GM12891 (cell line): ENCODE data around the gene NCKAP5.

Experiments used
- POLR2A ChIP-seq: IDR thresholded peaks from 2 replicates; pipeline ENCODE4 v1.6.1; 2011; ENCODE audit warnings: low read depth, low read length, control low read depth
- POLR2AphosphoS5 ChIP-seq: IDR thresholded peaks from 2 replicates; pipeline ENCODE4 v1.6.1; 2011; ENCODE audit warnings: low read depth, low read length, control low read depth
- SPI1 ChIP-seq: IDR thresholded peaks from 2 replicates; pipeline ENCODE4 v1.6.1; 2011; ENCODE audit warnings: low read depth, low read length, control low read depth

DNA sequence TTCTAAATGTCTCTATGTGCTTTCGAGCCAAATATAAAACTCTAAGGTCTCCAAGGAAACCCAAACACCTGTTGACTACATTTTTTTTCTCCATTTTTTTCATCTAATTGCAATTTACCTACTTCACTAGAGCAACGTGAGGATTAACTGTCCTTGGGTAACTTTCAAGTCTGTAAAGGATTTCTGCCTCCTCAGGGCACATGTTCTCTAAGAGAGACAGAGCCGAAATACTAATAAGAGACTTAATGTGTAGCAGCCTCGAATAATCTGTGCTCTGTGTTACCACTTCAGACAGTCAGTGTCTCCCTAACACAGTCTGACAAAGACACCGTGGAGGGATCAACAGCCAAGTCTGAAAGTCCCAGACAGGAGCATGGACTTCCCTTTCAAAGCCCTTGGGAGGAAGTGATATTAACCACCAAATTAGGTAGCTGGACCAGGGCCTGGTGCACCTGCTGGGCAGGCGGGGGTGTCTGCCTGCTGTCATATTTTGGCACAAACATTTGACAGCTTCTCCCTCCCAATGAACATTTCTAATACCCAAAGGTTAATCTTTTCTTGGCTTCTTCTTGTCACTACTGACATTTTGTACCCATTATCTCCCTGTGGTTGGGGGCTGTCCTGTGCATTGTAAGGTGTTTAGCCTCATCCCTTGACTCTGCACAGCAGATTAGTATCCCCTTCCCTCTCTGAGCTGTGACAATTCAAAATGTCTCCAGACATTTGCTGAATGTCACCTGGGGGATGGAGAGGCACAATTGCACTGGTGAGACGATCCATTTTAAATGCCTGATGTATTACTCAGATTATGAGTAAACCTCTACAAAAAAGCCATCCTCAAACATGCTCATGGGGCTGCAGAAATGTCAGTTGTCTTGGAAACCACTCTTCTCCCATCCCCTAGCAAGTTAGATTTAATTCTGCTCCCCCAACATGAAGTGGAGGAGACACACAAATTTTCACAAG, 852.6 kb downstream of the NCKAP5 start:
- no peak for TF ChIP-seq POLR2AphosphoS5
- no peak for TF ChIP-seq SPI1
- no peak for TF ChIP-seq POLR2A
